ENCODE measurements around the gene GABRR3. TPM values are rescaled to one million over a fixed set of nuclear protein-coding genes. Genes with fewer than 3 reads are reported as not detected.

GABRR3 gene
- total and polyA plus RNA-seq, 2 experiments from 2014 or later, result not detected

DNA sequence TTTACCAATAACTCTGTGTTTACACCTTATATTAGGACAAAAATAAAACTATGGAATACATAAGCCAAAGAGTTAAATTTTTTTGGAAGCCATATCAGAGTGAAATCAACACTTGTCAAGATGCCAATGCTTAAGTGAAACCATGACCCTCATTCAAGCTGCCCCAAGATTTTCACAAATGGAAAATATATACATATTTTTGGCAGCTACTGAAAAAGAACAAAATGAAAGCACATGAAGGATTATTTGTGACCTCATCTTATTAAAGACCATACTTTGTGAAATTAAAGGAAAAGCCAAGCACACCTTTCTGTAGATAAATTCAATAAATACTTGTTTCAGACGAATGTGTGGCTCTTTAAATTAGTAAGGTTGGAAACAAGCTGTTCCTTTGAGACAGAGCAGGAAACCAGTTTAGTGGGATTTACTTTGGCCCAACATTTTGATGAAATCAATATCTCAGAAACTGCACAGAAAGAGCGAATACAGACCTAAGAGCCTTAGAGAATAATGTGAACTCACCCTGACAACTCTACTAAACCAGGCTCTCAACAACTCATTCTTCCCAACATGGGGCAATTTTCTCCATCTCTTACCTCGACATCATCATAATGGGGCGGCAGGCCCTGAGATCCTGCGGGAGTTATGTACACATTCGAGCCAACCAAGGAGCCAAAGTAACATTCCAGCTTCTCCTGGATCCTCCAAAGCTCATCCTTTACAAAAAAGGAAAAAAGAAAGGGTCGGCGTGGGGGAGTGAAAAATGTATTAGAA is 73.9 kb downstream of the GABRR3 start:
- Histone ChIP-seq H4K20me1 (replicated peaks; ENCODE audit: insufficient read depth) (no peaks in the 10 kb centered on the region), H3K9me2 (ENCODE audit: insufficient read depth) (no peaks in the 10 kb centered on the region), H3K4me1 (ENCODE audit: insufficient read depth) (no peaks in the 10 kb centered on the region), H3K36me3 (ENCODE audit: insufficient read depth) (no peaks in the 10 kb centered on the region; the same call in 1 of the 2 replicates), H3K27me3 (ENCODE audit: insufficient read depth) (no peaks in the 10 kb centered on the region), H2AFZ (no peak overlapping the region), H3K4me2 (no peak overlapping the region), H3F3A (replicated peaks; ENCODE audit: low read depth) (no peaks in the 10 kb centered on the region), H3K4me3 (no peak overlapping the region), H3K27ac (ENCODE audit: low read depth) (no peak overlapping the region), H3K79me2 (replicated peaks; ENCODE audit: insufficient read depth) (no peaks in the 10 kb centered on the region)
- Mint-ChIP-seq H3K9me3 (no peaks in the 10 kb centered on the region), H3K36me3 (ENCODE audit: low read depth) (no peaks in the 10 kb centered on the region), H3K4me1 (peaks cover 6% of the 10 kb centered on the region; the same call in 2 of the 3 replicates), H3K27ac (no peak overlapping the region), H3K27me3 (ENCODE audit: insufficient read depth, low read depth, poor library complexity) (no peaks in the 10 kb centered on the region), H3K4me3 (no peak overlapping the region)
- ATAC-seq (no peak), DNase-seq (ENCODE audit: low spot score) (no peak)
- TF ChIP-seq POLR2AphosphoS5 (IDR thresholded peaks at IDR 0.05; ENCODE audit: low read depth) (no peak), NANOG (IDR thresholded peaks at IDR 0.05; ENCODE audit: borderline replicate concordance) (no peak), JUNB (IDR thresholded peaks at IDR 0.05; ENCODE audit: unreplicated experiment) (no peak), CREB1 (CRISPR knock-in tag; IDR thresholded peaks at IDR 0.05; ENCODE audit: low read depth) (no peak), EZH2phosphoT487 (IDR thresholded peaks at IDR 0.05; ENCODE audit: unreplicated experiment) (no peak), CTCF (conservative IDR thresholded peaks at IDR 0.05; ENCODE audit: low read depth in 2 of 2) (no peak), ZNF114 (CRISPR knock-in tag; IDR thresholded peaks at IDR 0.05) (no peak), EZH2 (IDR thresholded peaks at IDR 0.05; ENCODE audit: low read depth, unreplicated experiment) (no peak), ZNF331 (CRISPR knock-in tag; IDR thresholded peaks at IDR 0.05; ENCODE audit: low read depth) (no peak)
- TF ChIP-seq, protein P1, sequence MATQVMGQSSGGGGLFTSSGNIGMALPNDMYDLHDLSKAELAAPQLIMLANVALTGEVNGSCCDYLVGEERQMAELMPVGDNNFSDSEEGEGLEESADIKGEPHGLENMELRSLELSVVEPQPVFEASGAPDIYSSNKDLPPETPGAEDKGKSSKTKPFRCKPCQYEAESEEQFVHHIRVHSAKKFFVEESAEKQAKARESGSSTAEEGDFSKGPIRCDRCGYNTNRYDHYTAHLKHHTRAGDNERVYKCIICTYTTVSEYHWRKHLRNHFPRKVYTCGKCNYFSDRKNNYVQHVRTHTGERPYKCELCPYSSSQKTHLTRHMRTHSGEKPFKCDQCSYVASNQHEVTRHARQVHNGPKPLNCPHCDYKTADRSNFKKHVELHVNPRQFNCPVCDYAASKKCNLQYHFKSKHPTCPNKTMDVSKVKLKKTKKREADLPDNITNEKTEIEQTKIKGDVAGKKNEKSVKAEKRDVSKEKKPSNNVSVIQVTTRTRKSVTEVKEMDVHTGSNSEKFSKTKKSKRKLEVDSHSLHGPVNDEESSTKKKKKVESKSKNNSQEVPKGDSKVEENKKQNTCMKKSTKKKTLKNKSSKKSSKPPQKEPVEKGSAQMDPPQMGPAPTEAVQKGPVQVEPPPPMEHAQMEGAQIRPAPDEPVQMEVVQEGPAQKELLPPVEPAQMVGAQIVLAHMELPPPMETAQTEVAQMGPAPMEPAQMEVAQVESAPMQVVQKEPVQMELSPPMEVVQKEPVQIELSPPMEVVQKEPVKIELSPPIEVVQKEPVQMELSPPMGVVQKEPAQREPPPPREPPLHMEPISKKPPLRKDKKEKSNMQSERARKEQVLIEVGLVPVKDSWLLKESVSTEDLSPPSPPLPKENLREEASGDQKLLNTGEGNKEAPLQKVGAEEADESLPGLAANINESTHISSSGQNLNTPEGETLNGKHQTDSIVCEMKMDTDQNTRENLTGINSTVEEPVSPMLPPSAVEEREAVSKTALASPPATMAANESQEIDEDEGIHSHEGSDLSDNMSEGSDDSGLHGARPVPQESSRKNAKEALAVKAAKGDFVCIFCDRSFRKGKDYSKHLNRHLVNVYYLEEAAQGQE (IDR thresholded peaks at IDR 0.05; ENCODE audit: unreplicated experiment), result no peak
- TF ChIP-seq, protein P2, sequence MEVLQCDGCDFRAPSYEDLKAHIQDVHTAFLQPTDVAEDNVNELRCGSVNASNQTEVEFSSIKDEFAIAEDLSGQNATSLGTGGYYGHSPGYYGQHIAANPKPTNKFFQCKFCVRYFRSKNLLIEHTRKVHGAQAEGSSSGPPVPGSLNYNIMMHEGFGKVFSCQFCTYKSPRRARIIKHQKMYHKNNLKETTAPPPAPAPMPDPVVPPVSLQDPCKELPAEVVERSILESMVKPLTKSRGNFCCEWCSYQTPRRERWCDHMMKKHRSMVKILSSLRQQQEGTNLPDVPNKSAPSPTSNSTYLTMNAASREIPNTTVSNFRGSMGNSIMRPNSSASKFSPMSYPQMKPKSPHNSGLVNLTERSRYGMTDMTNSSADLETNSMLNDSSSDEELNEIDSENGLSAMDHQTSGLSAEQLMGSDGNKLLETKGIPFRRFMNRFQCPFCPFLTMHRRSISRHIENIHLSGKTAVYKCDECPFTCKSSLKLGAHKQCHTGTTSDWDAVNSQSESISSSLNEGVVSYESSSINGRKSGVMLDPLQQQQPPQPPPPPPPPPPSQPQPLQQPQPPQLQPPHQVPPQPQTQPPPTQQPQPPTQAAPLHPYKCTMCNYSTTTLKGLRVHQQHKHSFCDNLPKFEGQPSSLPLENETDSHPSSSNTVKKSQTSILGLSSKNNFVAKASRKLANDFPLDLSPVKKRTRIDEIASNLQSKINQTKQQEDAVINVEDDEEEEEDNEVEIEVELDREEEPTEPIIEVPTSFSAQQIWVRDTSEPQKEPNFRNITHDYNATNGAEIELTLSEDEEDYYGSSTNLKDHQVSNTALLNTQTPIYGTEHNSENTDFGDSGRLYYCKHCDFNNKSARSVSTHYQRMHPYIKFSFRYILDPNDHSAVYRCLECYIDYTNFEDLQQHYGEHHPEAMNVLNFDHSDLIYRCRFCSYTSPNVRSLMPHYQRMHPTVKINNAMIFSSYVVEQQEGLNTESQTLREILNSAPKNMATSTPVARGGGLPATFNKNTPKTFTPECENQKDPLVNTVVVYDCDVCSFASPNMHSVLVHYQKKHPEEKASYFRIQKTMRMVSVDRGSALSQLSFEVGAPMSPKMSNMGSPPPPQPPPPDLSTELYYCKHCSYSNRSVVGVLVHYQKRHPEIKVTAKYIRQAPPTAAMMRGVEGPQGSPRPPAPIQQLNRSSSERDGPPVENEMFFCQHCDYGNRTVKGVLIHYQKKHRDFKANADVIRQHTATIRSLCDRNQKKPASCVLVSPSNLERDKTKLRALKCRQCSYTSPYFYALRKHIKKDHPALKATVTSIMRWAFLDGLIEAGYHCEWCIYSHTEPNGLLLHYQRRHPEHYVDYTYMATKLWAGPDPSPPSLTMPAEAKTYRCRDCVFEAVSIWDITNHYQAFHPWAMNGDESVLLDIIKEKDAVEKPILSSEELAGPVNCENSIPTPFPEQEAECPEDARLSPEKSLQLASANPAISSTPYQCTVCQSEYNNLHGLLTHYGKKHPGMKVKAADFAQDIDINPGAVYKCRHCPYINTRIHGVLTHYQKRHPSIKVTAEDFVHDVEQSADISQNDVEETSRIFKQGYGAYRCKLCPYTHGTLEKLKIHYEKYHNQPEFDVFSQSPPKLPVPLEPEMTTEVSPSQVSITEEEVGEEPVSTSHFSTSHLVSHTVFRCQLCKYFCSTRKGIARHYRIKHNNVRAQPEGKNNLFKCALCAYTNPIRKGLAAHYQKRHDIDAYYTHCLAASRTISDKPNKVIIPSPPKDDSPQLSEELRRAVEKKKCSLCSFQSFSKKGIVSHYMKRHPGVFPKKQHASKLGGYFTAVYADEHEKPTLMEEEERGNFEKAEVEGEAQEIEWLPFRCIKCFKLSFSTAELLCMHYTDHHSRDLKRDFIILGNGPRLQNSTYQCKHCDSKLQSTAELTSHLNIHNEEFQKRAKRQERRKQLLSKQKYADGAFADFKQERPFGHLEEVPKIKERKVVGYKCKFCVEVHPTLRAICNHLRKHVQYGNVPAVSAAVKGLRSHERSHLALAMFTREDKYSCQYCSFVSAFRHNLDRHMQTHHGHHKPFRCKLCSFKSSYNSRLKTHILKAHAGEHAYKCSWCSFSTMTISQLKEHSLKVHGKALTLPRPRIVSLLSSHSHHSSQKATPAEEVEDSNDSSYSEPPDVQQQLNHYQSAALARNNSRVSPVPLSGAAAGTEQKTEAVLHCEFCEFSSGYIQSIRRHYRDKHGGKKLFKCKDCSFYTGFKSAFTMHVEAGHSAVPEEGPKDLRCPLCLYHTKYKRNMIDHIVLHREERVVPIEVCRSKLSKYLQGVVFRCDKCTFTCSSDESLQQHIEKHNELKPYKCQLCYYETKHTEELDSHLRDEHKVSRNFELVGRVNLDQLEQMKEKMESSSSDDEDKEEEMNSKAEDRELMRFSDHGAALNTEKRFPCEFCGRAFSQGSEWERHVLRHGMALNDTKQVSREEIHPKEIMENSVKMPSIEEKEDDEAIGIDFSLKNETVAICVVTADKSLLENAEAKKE (CRISPR knock-in tag; IDR thresholded peaks at IDR 0.05), result no peak

All from GM23338 (cell line).